Activated T-helper 2 cell treated with anti-CD3 and anti-CD28 coated beads, Interferon-gamma antibody, Interleukin-2, Interleukin-4, amounts not matched to agents 10 μg/mL and 5 μg/mL and 100 μg/mL, durations not matched to agents 14 hours and 24 hours and 36 hours (primary cell): ENCODE data around the gene CILP2. TPM values are rescaled to one million over a fixed set of nuclear protein-coding genes. Genes with fewer than 3 reads are reported as not detected.

Experiments
- DNase-seq: peaks from one replicate; pipeline ENCODE4 v3.0.0; 2021; ENCODE audit warnings: low spot score
- H3K27ac Mint-ChIP-seq: one replicate; pipeline ENCODE4 v1.8.0; 2021; ENCODE audit warnings: mixed read lengths
- H3K27me3 Mint-ChIP-seq: one replicate; pipeline ENCODE4 v1.8.0; 2021; ENCODE audit warnings: low read depth, mixed read lengths
- H3K36me3 Mint-ChIP-seq: one replicate; pipeline ENCODE4 v1.8.0; 2021; ENCODE audit warnings: low read depth, mixed read lengths
- H3K4me1 Mint-ChIP-seq: one replicate; pipeline ENCODE4 v1.8.0; 2021; ENCODE audit warnings: low read depth, mixed read lengths
- H3K4me3 Mint-ChIP-seq: one replicate; pipeline ENCODE4 v1.8.0; 2021; ENCODE audit warnings: low read depth, mild to moderate bottlenecking, moderate library complexity, mixed read lengths
- H3K9me3 Mint-ChIP-seq: one replicate; pipeline ENCODE4 v1.8.0; 2021; ENCODE audit warnings: mixed read lengths
- intact Hi-C: fragments of 100-400 bp; cut with micrococcal nuclease; formaldehyde crosslinking; loops from one replicate; pipeline ENCODE4 v1.15.1; 2023
- total RNA-seq: library from RNA; stranded (reverse); gene quantifications from 2 replicates; pipeline ENCODE4 v1.2.3, GENCODE V29; 2022

CILP2 gene
- total RNA-seq, 1 donor from 2014 or later, result 0.14 TPM

DNA sequence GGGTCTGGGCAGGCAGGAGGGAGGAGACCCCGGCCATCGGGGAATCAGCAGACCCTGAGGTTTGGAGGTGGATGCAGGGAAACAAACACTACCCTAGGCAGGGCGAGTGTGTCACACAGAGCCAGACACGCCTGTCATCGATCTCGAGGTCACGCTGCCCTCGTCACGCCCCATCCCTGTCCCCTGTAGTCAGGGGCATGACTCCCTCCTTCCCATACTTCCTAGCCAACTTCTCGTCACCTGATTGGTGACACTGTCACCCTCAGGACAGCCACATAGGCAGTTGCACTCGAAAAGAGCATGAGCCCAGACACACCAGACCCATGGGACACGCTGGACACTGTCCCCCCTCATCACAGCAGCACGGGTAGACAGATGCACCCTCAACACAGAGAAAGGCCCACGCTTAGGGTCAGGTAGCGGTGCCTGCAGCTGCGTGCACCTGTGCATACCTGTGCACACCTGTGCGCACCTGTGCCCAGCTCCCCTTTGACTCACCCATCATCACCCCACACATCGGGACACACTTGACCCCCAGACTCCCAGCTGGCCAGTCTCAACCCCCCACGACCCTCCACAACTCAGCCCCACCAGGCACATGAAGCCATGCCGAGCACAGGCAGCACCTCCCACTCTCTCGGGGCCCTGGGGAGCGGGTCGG lies 11.9 kb downstream of the CILP2 start:
- Mint-ChIP-seq H3K27ac (no peak overlapping the region), H3K9me3 (no peaks in the 10 kb centered on the region), H3K4me1 (peaks cover 2% of the 10 kb centered on the region), H3K27me3 (peaks cover 3% of the 10 kb centered on the region), H3K4me3 (no peak overlapping the region), H3K36me3 (no peaks in the 10 kb centered on the region)
- intact Hi-C loops, result no loop called here
- DNase-seq, result no peak

DNA sequence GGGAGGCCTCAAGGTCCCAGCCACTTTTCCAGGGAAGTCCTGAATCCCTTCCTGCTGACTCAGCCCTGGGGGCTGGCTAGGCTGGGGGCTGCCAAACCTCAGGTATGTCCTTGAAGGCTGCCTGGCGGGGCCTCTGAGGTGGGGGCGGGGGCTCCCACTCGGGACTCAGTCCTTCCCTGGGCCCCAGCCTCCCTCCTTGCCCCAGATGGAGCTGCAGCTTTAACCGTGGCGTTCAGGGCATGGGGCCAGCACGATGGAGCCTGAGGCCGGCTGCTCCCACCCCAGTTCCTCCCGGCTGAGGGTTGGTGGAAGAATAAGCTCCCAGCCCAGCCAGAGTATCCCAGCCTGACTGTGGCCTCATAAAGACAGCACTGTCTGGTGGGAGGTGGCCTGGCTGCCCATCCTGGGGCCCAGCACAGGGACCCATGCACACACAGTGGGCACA lies 12.4 kb downstream of the CILP2 start:
- intact Hi-C loops, result no loop called here
- Mint-ChIP-seq H3K4me3 (no peak overlapping the region), H3K27ac (no peak overlapping the region), H3K36me3 (no peaks in the 10 kb centered on the region), H3K9me3 (no peaks in the 10 kb centered on the region), H3K4me1 (peaks cover 2% of the 10 kb centered on the region), H3K27me3 (peaks cover 3% of the 10 kb centered on the region)
- DNase-seq, result no peak

DNA sequence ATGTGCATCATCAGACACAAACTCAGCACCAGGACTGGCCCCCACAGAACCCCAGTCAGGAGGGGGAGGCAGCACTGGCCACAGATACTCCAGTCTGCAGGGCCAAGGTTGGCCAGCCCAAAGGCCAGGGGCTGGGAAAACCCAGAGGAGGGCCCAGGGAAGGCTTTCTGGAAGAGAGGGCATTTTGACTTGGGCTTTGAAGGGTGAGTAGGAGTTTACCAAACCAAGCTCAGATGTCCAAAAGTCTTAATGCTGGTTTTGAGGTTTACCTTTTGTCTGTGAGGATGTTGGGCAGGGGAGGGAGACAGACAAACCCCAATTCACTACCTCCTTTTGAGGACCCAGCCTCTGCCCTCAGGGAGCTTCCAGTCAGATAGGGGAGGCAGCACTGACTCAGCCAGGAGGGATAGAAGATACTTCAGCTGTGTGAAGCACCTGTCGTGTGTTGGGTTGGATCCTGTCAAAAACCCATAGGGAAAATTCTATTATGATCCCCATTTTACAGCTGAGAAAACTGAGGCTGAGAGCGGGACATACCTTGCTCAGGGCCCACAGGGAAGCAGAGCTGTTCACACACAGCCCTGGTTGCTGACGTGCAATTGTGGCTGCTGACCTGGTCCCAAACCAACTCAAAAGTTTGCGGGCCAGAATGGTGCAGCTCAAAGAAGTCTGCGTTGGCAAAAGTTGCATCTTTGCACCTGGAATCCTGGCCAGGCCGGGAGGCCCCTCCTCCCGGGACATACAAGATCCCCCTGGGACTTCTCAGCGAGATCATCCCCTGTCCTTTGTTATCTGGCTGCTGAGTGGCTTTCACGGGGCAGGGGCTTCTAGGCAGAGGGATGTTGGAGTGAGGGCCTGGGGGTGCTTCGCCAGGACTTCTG lies 13.1 kb downstream of the CILP2 start:
- Mint-ChIP-seq H3K36me3 (no peaks in the 10 kb centered on the region), H3K27me3 (peaks cover 3% of the 10 kb centered on the region), H3K4me1 (peaks cover 2% of the 10 kb centered on the region), H3K9me3 (no peaks in the 10 kb centered on the region), H3K27ac (no peak overlapping the region), H3K4me3 (no peak overlapping the region)
- DNase-seq, result no peak
- intact Hi-C loops, result no loop called here

DNA sequence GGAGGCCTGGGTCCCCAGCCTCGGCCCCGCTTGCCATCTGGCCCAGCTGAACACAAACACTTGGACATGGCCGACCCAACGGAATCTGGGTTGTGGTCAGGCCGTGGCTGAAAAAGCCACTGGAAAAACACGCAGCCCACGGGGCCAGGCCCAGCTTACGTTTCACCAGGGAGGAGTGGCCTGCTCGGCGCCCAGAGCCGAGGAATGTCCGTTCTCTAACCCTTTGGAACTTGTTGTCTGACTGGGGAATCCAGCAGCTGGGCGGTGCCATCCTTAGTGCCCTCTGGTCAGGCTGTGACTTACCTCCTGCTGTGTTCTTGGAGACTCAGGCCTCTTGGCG lies 13.8 kb downstream of the CILP2 start:
- no peaks in the 10 kb centered on the region for H3K9me3 Mint-ChIP-seq
- H3K36me3 Mint-ChIP-seq, result no peaks in the 10 kb centered on the region
- no peak for DNase-seq
- intact Hi-C loops, result no loop called here
- peaks cover 2% of the 10 kb centered on the region for H3K4me1 Mint-ChIP-seq
- no peak overlapping the region for H3K4me3 Mint-ChIP-seq
- H3K27ac Mint-ChIP-seq, result no peak overlapping the region
- H3K27me3 Mint-ChIP-seq, result peaks cover 3% of the 10 kb centered on the region

DNA sequence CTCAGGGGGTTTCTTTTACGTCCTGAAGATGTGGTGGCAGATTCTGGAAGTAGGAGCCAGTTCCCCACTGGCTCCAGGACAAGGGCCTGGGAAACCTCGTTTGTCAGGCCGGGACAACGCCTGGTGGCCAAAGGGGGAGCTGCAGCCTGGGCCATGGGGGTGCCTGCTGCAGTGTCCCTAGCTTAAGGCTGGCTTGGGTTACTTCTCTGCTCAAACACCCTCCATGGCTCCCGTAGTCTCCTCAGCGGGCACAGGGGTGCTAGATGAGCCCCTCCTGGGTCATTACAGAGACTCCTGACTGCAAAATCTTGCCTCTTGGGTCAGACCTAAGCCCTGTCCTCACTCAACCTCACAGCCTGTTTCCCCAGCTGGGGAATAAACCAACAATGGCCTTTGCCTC lies 14.7 kb downstream of the CILP2 start:
- no peak for DNase-seq
- no peak overlapping the region for H3K4me3 Mint-ChIP-seq
- intact Hi-C loops, result no loop called here
- no peaks in the 10 kb centered on the region for H3K36me3 Mint-ChIP-seq
- no peak overlapping the region for H3K27ac Mint-ChIP-seq
- peaks cover 2% of the 10 kb centered on the region for H3K4me1 Mint-ChIP-seq
- H3K27me3 Mint-ChIP-seq, result peaks cover 3% of the 10 kb centered on the region
- no peaks in the 10 kb centered on the region for H3K9me3 Mint-ChIP-seq

DNA sequence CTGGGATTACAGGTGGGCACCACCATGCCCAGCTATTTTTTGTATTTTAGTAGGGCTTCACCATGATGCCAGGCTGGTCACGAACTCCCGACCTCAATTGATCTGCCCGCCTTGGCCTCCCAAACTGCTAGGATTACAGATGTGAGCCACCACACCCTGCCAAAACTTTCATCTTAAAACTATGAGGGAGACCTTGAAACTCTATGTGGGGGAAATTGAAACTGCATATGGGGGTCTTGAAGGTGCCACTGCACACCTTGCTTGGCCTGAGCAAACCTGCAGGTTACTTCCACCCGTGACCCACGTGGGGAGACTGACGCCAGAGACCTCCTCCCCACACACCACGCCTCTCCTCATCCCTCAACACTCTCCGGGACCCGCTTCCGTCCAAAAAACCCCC lies 15.6 kb downstream of the CILP2 start:
- intact Hi-C loops, result loop anchor here (1.0 kb wide), 1 partner anchor 21 kb away; no protein-coding TSS in a partner anchor
- Mint-ChIP-seq H3K36me3 (no peaks in the 10 kb centered on the region), H3K4me1 (peaks cover 2% of the 10 kb centered on the region), H3K27me3 (peaks cover 3% of the 10 kb centered on the region), H3K27ac (no peak overlapping the region), H3K4me3 (no peak overlapping the region), H3K9me3 (no peaks in the 10 kb centered on the region)
- DNase-seq, result no peak

DNA sequence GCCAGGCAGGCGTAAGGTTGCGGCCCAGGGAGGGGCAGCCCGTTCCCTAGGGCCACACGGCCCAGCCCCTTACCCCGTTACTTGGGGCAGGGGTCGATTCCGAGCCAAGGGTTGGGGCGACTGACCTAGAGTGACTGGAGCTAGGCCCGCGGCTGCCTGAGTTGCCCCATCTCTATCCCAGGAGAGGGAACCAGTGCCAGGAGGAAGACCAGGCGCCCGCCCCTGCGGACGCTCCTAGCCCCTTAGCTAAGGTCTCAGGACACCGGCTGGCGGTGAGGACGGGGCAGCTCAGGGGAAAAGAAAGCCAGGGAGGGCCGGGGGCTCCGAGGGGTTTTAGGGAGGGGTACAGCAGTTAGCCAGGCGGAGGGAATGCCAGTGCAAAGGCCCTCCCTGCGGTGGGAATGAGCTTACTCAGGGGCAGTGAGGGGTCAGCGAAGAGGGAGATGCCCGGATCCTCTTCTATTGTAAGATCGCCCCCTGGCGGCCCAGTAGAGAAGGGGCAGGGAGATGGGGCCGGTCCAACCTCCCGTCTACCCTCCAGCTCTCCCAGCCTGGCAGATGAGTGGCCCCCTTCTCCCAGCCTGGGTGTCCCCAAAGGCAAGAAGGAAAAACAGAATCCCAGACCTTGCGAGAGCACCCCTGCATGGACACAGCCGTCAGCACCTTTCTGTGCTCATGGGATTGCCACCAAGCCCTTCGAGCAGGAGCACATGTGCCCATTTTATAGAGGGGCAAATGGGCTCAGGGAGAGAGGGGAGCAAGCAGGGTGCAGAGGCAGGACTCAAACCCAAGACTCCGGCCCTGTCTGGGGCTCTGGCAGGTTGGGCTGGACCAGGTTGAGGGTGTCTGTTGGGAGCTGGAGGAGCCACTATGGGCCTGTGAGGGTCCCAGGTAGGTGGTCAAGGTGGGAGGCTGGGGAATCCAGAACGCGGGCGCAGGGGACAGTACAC lies 16.3 kb downstream of the CILP2 start:
- peak; percentile 40 for DNase-seq
- H3K4me1 Mint-ChIP-seq, result peaks cover 2% of the 10 kb centered on the region
- no peak overlapping the region for H3K27ac Mint-ChIP-seq
- no peaks in the 10 kb centered on the region for H3K9me3 Mint-ChIP-seq
- H3K27me3 Mint-ChIP-seq, result no peaks in the 10 kb centered on the region
- H3K36me3 Mint-ChIP-seq, result peaks cover 6% of the 10 kb centered on the region
- H3K4me3 Mint-ChIP-seq, result no peak overlapping the region
- intact Hi-C loops, result loop anchor here (1.0 kb wide), 1 partner anchor 22 kb away; no protein-coding TSS in a partner anchor

DNA sequence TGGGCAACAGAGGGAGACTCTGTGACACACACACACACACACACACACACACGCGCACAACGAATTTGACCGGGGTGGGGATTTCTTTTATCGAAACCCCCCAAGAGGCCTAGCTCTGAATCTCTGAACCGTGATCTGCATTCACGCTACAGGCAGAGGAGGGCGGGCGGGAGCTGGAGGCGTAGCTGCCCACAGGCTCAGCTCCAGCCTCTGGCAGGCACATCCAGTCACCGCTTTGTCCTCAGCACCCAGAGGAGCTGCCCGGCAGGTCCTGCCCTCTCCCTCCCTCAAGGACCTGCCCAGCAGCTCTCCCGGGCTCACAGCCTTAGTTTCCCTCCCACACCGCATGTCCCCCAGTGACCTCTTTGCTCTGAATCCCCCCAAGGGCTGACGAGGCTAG lies 20.0 kb downstream of the CILP2 start:
- Mint-ChIP-seq H3K36me3 (peaks cover 30% of the 10 kb centered on the region), H3K27ac (no peak overlapping the region), H3K9me3 (no peaks in the 10 kb centered on the region), H3K27me3 (no peaks in the 10 kb centered on the region), H3K4me1 (peaks cover 7% of the 10 kb centered on the region), H3K4me3 (no peak overlapping the region)
- intact Hi-C loops, result no loop called here
- no peak for DNase-seq

DNA sequence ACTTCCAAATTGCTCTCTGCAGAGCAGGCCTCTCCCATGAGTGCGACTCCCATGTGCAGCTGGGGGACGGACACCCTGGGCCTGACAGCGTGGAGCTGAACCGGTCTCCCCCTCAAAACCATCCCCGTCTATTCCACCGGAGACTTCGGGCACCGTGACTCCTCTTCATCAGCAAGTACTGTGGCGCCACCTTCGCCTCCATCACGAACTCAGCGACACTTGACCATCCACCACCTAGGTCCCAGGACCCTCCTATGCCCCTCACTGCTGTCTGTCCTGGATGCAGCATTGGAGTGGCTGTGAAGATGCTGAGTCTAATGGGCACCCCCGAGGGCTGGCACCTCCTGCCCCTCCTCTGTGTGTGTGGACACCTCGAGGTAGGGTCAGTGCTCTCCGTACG lies 20.6 kb downstream of the CILP2 start:
- H3K4me3 Mint-ChIP-seq, result no peak overlapping the region
- H3K9me3 Mint-ChIP-seq, result no peaks in the 10 kb centered on the region
- DNase-seq, result no peak
- peaks cover 7% of the 10 kb centered on the region for H3K4me1 Mint-ChIP-seq
- H3K27me3 Mint-ChIP-seq, result no peaks in the 10 kb centered on the region
- H3K27ac Mint-ChIP-seq, result no peak overlapping the region
- intact Hi-C loops, result no loop called here
- peaks cover 32% of the 10 kb centered on the region for H3K36me3 Mint-ChIP-seq

DNA sequence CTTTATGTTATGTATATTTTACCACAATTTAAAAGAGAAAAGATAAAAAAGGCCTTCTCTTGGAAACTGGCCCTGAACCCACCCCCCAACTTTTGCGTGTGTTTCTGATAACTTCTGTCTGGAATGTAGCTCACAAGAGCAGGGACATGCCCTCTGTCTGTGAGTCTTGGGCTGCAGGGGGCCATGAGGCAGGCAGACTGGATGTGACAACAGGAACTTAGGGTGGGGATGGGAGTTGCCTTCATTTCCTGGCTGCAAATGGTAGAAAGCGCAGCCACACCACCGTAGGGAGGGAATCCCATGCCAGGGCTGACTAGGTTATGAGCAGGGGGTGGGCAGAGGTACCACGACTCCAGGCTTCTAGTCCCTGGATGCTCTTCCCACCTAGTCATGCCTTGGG lies 21.9 kb downstream of the CILP2 start:
- Mint-ChIP-seq H3K36me3 (peaks cover 43% of the 10 kb centered on the region), H3K4me3 (no peak overlapping the region), H3K27me3 (no peaks in the 10 kb centered on the region), H3K4me1 (peaks cover 4% of the 10 kb centered on the region), H3K9me3 (no peaks in the 10 kb centered on the region), H3K27ac (no peak overlapping the region)
- intact Hi-C loops, result no loop called here
- DNase-seq, result no peak

DNA sequence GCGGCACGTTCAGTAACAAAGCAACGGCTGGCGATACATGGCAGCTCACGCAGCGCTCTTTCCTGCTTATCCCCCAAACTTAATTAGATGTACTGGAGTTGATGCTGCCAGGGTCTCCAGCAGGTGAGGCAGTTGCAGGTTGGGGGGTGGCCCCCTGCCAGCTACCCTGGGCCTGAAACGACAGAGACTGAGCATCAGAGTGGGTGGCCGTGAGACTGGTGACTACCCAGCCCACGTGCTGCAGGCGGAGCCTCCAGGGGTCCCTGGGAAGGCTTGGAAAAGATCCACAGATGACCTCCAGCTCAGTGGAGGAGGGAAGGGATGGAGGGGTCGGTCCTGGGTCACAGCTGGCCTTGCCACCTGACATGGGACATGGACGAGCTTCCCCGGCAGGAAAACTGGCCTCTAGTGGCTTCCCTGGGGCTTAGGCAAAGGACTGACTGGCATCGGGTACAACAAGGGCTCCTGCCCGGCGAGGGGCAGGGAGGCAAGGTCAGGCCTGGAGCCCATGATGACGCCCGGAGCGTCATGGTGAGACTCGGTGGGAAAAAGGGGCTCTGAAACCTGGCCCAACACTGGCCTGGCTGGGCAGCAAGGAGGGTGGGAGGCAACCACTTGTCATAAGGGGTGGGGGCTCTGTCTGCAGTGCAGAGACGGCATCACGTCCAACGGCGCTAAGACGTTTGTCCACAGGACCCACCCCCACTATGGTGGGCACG lies 24.0 kb downstream of the CILP2 start:
- intact Hi-C loops, result no loop called here
- H3K27ac Mint-ChIP-seq, result no peak overlapping the region
- peaks cover 4% of the 10 kb centered on the region for H3K4me1 Mint-ChIP-seq
- no peak overlapping the region for H3K4me3 Mint-ChIP-seq
- no peaks in the 10 kb centered on the region for H3K9me3 Mint-ChIP-seq
- H3K27me3 Mint-ChIP-seq, result no peaks in the 10 kb centered on the region
- no peak for DNase-seq
- H3K36me3 Mint-ChIP-seq, result peaks cover 52% of the 10 kb centered on the region

DNA sequence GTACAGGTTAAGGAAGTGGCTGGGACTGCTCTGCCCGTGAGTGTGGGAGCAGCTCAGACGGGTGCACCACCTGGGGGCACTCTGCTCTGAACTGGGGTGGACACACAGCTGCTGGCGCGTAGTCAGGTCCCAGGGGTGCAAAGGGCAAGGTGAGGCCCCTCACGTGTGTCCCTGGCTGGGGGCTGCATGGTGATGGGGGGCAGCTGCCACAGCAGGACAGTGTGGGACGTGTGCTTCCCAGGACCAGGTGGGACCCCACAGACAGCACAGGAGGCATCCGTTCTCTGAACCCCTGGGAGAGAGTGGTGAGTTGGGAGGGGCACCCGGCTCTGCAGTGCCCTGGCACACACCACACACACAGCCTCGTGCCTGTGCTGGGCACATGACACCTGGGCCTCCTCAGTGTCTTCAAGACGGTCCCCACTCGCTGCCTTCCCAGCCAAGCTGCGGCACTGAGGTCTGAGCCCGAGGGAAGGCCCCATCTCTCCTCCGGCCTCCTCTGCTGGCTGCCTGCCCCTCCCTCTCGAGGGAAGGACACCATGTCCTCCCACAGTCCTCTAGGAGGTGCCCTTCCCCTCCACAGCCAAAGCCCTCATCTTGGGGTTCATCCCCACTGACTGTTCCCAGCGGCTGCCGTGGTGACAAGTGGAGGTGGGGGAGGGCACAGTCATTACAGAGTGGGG lies 24.7 kb downstream of the CILP2 start:
- Mint-ChIP-seq H3K4me1 (peaks cover 4% of the 10 kb centered on the region), H3K4me3 (no peak overlapping the region), H3K27ac (no peak overlapping the region), H3K27me3 (no peaks in the 10 kb centered on the region), H3K9me3 (no peaks in the 10 kb centered on the region), H3K36me3 (peaks cover 57% of the 10 kb centered on the region)
- DNase-seq, result no peak
- intact Hi-C loops, result no loop called here
